Measurements from ENCODE around the gene ECI2.

The ECI2 gene, protein sequence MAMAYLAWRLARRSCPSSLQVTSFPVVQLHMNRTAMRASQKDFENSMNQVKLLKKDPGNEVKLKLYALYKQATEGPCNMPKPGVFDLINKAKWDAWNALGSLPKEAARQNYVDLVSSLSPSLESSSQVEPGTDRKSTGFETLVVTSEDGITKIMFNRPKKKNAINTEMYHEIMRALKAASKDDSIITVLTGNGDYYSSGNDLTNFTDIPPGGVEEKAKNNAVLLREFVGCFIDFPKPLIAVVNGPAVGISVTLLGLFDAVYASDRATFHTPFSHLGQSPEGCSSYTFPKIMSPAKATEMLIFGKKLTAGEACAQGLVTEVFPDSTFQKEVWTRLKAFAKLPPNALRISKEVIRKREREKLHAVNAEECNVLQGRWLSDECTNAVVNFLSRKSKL

DNA sequence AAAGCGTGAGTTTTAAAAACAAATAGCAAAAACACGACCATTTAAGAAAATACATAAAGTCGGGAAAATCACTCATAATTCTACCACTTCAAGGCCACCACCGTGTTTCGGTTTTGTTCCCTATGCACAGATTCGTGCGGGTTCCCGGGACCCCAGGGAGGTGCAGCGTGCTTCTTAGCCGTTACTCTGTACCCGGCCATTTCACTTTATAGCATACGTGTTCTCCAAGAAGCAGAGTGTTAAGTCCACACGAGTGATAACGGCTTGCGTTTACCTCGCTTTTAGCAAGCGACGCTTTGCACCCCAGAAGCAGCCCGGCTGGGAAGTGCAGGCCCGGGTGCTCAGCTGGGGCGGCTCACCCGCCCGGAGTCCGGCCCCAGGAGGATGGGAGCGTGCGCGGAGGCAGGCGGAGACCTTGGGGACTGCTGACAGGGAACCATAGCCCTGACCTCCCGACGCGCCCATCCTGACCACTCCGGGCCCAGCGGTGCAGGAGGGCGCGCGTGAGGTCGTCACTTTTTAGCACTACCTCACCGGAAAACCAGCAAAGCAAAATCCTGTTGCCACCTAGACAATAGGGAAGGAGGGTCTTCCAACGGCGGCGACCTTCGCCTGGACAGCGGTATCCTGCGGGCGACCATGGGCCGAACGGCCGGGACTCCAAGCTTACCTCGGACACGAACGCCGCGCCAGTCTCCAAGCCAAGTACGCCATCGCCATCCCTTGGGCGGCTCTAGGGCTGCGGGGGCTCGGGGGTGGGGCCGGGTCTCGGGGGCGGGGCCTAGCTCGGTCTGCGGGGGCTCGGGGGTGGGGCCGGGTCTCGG, at the start of gene ECI2:
Gene ECI2, minus strand, starts transcription at position 735 of the 824 bp plus-strand sequence. Its CDS starts 15 bp downstream, at position 720.
- DNase-seq, result peak; percentile 80

DNA sequence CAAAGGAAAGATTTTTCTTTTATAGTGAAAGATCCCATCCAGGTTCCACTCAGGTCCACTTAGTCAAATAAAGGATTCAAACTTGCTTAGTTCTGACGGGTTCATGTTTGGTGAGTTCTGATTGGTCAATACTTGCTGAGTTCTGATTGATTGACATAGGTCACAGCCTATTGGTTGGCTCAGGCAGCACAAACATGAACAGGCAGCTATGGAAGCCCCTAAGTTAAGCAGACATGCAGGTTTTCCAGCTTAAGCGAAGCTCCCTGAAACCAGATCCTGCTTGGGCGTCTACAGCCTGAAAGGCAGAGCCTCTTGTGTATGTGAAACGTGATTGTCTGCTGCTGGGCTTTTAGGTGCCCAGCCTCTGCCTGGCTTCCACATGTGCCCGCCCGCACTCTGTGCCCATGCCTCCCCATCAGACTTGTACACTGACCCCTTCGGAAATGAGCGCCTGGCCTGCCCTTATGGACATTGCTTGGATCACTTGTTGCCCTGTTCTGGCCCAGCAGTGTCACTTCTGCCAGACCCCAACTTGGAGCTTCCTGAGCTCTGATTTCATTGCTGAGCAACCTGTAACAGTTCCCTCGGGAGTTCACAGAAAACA, 45.4 kb upstream of the ECI2 start:
- no peak for DNase-seq

DNA sequence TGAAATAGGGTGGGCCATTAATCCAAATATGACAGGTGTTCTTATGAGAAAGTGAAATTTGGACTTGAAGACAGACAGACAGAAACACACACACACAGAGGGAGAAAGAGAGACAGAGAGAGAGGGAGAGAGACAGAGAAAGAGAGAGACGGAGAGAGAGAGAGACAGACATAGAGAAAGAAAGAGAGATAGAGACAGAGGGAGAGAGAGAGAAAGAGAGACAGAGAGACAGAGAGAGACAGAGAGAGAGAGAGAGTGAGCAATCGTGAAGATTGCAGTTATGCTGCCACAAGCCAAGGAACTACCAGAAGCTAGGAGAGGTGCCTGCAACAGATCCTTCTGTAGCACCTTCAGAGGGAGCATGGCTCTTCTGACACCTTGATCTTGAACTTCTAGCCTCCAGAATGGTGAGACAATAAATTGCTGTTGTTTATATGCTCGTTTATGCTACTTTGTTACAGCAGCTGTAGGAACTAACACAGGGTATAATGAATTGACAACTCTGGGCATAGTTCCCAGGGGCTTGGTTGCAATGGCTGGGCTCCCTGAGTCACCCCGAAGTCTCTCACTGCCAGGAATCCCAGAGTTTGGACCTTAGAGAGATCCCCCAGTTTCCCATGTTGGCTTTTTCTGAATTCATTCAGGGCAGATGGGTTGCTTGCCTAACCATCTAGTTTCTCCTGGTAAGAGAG, 44.7 kb upstream of the ECI2 start:
- DNase-seq, result no peak

DNA sequence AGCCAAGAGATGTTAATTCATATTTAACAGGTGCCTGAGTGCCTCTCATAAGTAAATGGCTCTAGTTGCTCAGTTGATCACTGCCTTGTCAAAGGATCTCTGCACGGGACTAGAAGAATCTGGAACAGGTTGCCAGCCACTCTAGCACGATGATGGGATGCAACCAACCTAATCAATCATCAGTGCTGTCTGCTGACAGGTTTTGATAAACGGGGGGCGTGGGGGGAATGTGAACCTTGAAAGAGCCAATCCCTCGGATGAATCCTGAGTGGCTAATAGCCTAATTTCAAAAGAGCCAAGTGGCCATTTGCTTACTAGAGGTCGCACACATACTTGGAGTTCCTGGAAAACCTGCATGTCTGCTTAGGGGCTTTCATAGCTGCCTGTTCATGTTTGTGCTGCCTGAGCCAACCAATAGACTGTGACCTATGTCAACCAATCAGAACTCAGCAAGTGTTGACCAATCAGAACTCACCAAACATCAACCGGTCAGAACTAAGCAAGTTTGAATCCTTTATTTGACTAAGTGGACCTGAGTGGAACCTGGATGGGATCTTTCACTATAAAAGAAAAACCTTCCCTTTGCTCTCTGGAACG, 43.5 kb upstream of the ECI2 start:
- no peak for DNase-seq

DNA sequence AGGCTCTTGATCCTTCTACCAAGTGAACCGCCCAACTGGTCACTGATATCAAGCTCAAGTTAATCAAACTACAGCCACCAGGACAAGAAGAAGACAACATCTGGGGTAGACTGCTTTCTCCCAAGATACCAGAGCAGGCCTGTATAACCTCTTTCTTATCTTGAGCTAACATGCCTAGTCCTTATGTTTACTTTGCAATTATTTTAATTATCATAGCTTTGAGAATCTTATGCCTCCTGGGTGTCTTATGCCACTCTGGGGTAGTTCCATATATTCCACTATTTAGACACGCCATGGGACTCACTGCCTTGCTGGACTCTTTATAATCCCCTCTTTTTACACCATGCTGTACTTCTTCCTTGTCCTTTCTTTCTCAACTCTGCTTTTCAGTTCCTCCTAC, 41.5 kb upstream of the ECI2 start:
- DNase-seq, result no peak

DNA sequence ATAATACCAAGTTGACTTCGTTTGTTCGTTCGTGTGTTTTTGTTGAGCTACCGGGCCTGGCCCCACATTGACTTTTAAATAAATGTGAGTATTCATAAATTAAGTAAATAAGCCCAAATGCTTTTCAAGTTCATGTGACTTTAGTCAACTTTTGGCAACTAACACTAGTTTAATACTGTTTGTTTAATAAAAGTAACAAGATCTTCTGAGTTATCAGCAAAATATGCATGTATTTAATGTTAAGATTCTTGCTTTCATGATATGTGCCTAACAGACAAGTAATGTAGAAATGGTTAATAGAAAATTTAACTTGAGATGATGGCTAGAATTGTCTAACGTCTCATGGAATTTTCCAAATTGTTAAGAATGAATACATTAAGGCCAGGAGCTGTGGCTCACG, 38.7 kb upstream of the ECI2 start:
- no peak for DNase-seq

DNA sequence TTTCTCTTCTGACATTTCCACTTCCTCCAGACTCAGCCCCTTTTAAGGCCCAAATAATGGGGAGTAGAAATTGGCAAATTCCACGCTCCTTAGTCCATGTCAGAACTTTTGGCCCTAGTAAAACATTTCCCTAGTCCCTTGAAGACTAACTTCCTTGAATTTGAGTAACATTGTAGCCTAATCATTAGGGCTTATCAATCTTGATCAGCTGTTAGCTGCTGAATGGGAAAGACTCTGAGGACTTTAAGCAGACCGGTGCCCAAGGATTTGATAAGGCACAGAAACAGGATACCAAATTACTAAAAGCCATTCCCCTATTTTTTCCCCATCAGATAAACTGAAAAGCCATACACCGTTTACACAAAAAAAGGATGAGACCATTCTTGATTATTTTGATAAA, 37.0 kb upstream of the ECI2 start:
- DNase-seq, result no peak

DNA sequence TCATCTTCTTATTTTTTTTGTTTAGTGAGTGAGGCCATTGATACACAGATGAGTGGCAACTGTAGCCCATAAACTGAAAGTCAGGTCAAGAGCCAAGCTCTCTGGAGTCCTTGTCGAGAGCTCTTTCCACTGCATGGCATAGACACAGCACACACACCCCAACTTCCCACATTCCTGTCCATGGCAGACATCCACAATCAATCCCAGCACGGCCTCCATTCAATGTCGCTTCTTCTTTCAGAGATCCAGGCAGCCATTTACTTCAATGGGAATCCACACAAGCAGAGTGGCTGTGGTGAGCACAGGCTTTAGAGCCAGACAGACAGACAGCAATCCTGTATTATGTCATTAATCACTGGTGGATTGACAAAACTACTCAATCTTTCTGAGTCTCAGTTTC, 34.9 kb upstream of the ECI2 start:
- DNase-seq, result no peak

DNA sequence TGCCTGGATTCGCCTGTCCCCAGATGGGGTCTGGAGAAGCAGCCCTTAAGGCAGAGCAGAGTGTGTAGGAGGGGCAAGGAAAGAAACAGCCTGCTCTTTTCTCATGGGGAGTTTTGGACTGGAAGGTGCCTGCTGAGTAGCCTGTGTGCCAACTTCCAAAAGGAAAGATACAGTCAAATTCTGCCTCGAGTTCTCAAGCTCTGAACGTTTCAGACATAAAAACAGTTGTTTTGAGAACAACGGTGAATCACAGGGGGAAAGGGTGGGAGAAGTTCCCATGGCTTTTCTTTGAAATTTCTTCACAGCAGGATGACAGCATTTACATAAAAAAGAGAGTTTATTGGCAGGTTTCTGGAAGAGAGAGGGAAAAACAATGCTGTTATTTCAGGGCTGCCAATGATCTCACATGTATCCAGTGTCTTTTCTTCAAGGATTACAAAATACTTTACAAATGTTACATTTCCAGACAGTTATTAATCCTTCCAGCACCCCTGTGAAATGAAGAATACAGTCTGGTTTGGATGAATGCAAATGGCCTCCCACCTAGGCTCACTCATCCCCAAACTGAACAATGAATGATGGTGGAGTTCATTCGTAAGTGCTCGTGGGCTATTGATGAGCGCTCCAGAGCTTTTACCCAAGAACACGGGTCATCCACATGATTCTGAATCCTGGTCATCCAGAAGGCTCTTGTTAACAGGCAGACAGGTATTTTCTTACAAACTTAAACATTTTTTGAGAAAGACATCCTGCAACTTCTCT, 33.8 kb upstream of the ECI2 start:
- no peak for DNase-seq

DNA sequence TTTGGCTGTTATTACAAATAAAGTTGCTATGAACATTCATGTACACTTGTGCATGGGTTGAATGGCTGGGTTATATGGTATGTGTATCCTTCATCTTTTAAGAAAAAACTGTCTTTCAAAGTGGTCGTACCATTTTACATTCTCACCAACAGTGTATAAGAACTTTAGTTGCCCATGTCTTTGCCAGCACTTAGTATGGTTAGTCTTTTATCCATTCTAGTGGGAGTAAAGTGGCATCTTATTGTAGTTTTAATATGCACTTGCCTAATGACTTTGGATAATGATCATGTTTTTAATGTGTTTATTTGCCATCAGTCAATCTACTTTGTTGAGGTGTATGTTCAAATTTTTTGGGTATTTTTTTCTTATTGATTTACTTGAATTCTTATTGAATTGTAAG, 32.5 kb upstream of the ECI2 start:
- DNase-seq, result no peak

DNA sequence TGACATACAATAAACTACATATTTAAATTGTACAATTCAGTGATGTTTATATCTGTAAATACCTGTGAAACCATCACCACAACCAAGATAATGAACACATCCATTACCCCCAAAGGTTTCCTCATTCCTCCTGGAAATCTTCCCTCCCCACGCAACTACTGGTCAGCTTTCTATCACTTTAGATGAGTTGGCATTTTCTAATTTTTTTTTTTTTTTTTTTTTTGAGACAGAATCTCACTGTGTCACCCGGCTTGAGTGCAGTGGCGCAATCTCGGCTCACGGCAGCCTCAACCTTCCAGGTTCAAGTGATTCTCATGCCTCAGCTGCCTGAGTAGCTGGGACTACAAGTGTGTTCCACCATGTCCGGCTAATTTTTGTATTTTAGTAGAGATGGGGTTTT, 31.7 kb upstream of the ECI2 start:
- no peak for DNase-seq

DNA sequence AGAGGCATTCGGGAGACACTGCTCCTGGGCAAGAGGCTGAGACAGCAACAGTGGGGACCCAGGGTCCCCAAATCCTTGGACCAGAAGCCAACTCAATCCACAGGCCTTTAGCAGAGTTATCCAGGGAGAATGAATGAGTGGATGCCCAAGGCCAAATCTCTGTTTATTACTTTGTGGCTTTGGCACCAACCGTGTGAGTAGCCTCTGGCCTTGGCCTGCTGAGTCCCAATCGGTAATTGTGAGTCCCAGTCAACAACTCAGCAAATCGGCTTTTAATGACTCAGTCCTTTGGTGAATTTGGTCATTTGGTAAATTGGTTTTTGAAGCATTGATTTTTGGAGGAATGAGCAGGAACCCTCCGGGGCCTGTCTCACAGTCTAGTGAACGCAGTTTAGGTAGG, 29.1 kb upstream of the ECI2 start:
- no peak for DNase-seq

DNA sequence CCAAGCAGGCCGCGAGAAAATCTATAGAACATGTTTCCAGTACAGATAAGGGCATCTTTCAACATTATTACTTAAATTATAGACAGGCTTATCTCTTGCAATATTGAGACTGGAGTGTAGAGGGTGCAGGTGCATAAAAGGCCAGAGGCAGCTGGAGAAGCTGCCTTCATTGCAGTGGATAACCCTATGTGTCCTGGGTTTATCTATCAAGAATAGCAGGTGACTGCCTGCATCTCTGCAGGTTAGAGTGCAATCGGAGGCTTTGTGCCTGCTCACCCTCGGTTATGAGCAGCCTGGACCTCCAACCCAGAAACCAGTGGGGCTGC, 28.7 kb upstream of the ECI2 start:
- no peak for DNase-seq

DNA sequence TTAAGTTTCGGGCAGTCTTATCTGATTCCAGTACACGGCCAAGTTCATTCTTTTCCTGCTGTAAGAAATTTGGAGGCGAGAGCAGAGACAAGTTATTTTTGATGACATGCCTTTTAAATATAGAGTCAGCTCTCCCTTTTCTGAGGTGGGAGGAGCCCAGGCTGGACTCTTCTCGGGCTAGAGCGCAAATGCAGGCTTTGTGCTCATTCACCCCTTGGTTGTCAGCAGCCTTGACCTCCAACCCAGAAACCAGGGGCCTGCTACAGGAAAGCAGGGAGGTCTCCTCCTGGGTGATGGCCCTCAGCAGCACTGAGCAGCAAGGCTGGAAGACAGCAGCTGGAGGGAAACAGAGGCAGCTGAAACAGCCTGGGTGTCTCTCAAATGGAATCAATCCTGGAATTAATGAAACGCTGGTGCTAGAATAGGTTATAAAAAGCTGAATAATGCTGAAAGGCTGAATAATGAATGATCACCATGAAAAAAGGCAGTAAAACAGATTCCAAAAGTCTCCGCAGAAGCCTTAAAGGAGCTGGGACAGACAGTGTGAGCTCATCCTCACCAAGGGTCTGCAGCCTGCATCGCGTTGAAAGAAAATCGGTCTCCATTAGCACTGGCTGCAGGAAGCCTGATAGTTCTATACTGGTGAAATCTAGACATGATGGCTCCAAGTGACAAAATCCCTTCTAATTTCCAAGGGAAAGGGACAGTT, 28.2 kb upstream of the ECI2 start:
- DNase-seq, result no peak

DNA sequence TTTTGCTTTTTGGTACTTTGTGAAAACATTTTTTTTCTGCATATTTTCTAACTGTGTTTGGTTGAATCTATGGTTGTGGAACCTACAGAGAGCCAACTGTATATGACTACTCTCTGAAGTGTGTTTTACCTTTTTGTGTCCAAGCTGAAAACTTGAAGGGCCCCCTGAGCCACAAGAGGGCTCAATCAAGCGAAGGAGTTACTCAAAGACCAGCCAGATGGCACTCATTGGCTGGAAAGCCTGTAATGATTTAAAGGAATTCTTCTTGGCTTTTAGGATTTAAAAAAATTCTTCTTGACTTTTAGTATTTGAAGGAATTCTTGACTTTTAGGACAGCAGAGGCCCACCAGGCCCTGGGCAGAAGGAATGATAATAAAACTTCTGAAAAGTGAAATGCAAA, 27.0 kb upstream of the ECI2 start:
- DNase-seq, result no peak

DNA sequence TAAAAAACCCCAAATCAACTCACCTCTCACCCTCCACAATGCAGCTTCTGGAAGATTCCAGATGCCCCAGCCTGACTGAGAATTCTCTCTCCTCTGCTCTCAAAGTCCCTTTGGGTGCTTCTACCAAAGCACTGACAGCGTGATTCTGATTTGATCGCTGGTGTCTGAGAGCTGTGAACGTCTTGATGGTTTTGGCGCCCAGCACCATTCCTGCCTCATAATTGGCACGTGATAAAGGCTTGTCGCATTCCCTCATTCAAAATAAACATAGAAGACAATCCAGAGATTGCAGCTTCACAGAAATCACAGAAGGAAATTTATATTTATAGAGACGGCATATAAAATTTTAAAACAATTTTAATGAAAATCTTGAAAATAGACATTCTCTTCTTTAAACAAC, 24.1 kb upstream of the ECI2 start:
- DNase-seq, result no peak

DNA sequence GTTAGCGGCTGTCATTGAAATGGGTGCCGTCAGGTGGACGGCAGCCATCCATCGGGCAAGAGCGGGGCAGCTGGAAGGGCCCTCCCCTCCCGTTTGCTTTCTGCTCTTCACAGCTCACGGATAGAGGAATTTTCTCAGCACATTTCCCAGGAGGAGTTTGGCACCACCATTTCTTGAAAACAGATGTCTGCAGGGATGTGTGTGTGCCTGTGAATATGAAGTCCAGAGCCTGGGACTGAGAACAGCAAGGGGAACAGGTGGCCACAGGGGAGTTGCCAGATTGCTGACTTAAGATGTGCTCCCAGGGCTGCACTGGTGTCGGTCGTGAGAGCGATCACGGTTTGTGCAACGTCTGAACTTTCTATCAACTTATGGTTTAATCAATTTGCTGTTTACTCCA, 22.1 kb upstream of the ECI2 start:
- DNase-seq, result no peak

DNA sequence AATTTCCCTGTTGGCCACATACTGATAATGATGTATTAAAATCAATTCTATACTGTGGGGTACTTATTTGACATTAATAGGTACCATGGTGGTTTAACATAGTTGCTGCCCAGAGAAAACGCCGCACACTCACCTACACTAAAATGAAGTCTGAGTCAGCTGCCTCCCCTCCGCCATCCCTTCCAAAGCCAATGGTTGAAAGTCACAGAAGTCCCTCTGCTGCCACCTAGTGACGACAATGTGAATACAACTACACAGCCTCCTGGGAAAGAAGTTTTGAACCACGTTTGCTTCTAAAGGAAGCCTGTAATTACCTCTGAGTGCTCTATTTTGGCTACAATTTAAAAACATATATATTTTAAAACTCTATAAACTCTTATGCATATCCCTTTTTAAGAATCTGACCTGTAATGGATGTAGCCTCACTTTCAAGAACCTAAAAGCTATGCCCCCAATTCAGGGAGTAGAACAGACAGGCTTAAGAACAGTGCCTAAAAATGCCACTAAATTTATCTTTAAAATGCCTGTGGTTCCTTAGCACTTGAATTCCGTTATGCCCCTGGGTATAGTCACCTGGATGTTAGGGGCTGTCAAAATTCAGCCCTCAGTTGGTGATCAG, 20.6 kb upstream of the ECI2 start:
- DNase-seq, result peak; percentile 85

DNA sequence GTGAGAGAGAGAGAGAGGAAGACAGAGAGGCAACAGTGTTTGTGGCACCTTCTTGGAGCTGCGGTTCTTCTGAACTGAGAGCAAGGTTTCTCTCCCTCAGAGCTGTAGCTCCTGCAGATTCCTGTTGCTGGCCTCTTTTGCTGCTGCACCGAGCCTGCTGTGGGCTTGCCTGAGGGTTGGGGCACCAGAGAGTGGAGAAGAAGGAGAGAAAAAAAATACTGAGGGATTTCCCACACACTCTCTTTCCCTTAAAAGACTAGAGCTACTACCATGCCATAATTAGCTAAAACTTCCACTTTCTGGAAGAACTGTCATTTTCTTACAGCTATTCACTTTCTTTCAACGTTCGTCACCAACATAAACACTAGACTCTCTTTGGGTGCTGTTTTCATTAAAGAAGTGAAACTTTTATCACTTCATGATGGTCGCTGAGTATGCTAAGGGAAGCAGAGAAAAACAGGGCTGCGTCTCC, 18.2 kb upstream of the ECI2 start:
- no peak for DNase-seq

DNA sequence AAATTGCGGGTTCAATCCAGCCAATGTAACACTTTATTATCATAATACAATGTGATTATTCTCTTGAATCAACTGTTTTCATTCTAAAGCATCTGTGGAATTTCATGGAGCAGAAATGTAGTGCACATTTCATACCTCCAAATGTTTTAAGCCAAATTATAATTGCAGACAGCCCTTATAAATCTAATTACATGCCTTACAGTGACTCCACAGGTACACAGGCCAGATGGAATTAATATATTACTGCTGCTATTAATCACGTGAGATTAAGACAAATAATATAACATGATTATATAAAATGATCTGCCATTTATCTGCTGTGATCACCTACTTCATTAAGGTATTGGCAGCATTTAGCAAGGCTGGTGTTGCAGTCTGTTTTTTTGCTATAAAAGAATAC, 9.7 kb upstream of the ECI2 start:
- no peak for DNase-seq

DNA sequence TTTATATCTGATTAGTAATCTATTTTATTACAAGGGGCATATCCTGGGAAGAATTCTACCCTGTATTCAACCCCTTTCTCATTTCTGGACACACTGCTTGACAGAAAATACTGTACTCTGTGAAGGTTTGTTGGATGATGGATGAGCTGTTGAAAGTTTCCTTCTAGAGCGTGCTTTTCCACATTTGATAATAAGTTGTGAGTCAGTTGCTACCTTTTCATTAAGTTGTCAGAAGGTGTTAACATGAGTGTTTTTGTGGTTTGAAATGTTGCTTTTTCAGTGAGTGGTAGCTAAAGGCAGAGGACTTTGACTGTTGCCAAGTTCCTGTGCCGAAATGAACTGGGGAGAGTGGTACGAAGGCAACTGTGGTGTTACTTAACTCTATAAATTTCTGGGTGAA, 3.9 kb upstream of the ECI2 start:
- no peak for DNase-seq
